Lower leg skin (tissue), 3 donors: ENCODE data around the gene NATD1.

ENCODE experiments used
- CTCF ChIP-seq, 3 donors: fragments of 450-650 bp; IDR thresholded peaks; one replicate each; pipeline ENCODE4 v1.5.1; 2016; ENCODE audit warnings: antibody characterized with exemption in 3 of 3, mild to moderate bottlenecking in 3 of 3, moderate library complexity in 2 of 3
- POLR2A ChIP-seq, 2 donors: fragments of 450-650 bp; IDR thresholded peaks; one replicate each; pipeline ENCODE4 v1.6.1; 2016 to 2017; ENCODE audit warnings: antibody characterized with exemption in 2 of 2, mild to moderate bottlenecking in 1 of 2, moderate library complexity in 1 of 2

- no peak for TF ChIP-seq CTCF (IDR thresholded peaks at IDR 0.05)
- no peak for TF ChIP-seq POLR2A (IDR thresholded peaks at IDR 0.05)
These were observed 29.6 kb upstream of the NATD1 start for GRCh38 chr17:21282850-21283249.
